Measurements from ENCODE around the gene FEZF2.

FEZF2 gene

GRCh38 chr3:62373215-62373614 lies at the start of gene FEZF2:
TSS of gene FEZF2 (minus strand) at chr3:62373550. CDS start at chr3:62372868, 682 bp downstream.
- DNase-seq: no peak

- DNase-seq: no peak
These were observed 47.9 kb upstream of the FEZF2 start for GRCh38 chr3:62421207-62421606.

DNA sequence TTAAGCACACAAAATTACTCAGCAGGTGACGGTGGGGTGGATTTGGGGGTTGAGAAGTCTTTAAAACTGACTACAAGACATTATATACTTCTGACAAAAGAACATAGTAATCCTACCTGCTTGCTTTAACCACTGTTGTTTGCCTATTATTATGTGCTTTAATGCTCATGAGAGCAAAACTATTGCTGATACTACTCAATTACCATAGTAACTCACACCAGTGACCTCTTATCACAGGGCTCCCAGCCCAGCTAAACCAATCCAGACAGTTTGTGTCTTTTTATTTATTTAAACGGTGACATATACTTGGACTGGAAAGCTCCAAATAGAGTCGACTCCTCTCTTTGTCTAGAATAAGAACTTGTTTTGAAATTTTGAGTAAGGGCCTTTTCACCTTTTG lies 42.8 kb upstream of the FEZF2 start:
- peak in 1 of 2 experiments; percentile 2 for DNase-seq

- peak; percentile 21 to 51 for DNase-seq
These were observed 42.0 kb upstream of the FEZF2 start for GRCh38 chr3:62415312-62415801.

DNA sequence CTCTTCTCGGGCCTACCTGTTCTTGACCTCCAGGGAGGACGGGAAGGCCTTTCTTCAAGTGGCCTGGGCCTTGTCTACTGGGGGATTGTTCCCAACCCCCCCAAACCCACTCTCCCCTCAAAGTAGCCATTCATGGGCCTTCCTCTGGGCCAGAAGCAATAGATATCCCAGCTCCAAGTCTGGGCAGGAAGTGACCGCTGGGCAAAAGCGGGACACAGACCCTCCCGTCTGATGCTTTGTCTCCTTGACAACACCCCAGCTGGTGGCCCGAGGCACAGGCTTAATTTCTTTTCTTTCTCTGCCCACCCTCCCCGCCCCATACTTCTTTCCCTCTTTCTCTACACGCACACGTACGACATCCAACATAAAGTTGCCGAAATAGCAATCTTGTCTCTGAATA lies 41.4 kb upstream of the FEZF2 start:
- no peak for DNase-seq

DNA sequence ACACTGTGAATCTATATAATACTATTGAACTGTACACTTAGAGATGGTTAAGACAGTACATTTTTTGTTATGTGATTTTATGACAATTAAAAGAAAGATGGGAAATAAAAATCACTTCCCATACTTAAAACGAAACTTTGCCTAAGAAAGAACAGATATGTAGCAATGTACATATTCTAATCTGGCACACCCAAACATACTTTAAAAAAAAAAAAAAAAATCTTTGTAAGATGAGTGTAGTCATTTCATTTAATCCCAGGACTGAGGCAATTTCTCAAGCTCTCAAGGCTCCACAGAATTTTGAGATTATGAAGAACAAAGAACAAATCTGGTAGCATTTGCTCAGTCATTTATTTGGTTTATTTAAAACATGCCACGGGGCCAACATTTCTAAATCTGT lies 40.3 kb upstream of the FEZF2 start:
- DNase-seq: no peak

DNA sequence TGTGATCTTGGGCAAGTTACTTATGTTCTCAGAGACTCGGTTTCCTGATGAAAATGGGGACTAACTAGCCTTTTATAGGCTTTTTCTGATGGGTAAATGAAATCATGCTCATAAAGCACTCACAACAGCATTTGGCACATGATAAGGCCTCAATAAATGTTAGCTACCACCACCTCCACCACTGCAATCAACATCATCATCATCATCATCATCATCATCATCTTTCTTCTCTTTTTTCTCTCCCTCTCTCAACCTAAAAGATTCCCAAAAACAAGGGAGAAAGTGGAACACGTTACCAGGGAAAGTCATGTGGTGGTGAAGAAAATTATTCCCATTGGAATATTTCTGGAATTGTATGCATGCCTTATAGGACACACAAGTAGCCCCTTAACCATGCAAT lies 33.6 kb upstream of the FEZF2 start:
- no peak for DNase-seq

GRCh38 chr3:62405566-62405965 lies 32.2 kb upstream of the FEZF2 start:
- no peak for DNase-seq

- DNase-seq: no peak
These were observed 31.8 kb upstream of the FEZF2 start for GRCh38 chr3:62405135-62405534.

GRCh38 chr3:62404321-62404720 lies 31.0 kb upstream of the FEZF2 start:
- no peak for DNase-seq

DNA sequence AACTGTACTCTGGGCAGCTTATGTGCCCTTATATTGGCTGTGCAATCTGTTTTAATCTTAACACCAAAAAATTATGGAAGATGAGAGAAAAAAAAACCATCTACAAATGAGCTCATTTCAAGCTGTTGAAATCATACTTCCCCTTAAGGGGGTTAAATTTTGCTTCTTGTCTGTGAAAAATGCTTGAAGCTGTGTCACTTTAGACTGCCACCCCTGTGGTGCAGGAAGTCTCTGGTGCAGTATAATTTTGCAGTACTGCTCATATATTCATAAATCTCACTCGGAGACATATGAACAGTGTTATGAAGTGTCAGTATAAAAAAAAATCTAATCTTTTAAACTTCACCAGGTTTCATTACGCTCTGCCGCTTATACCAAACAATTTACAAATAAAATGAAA lies 30.4 kb upstream of the FEZF2 start:
- no peak for DNase-seq

DNA sequence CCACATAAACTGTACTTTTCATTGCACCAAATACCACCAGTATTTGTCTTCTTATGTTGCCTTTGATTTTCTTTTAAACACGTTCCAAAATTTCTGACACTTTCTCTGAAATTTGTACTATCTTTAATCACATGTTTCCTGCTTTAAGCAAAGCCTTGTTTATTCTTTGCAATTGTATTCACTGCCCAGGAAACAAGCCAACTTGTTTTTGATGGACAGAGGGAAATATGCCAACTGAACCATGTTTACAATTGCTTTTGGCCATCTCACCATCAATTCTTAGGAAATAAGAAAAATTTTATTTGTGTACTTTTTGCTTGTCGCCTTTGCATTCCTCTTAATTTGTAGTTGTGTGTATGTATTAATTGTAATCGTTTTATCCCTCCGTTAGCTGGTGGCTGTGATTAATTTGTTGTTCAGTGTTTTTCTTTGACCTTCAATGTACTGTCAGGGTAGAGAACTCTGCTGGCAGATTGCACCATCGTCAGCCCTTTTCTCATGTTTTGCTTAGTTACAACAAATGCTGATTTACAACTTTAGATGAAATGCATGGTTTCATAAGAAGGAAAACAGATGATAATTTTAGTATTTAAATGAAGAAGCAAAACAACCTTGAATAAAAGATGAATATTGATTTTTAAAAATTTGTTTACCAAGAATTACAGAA lies 19.4 kb upstream of the FEZF2 start:
- no peak for DNase-seq

DNA sequence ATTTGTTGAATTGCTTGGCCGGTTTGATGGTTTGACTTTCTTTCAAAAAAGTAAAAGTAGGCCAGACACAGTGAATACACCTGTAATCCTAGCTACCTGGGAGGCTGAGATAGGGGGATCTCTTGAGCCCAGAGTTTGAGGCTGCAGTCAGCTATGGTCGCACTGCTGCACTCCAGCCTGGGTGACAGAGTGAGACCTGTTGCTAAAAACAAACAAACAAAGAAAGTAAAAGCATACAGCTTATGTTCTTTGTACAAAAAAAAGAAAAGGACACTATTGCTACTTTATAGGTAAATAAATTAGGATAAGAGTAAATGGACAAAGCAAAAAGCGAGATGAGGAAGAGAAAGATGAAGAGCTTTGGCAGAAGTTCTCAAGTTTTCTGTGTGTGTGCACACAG lies 13.9 kb upstream of the FEZF2 start:
- DNase-seq: no peak

- no peak for DNase-seq
These were observed 6.0 kb upstream of the FEZF2 start for GRCh38 chr3:62379321-62379798.

DNA sequence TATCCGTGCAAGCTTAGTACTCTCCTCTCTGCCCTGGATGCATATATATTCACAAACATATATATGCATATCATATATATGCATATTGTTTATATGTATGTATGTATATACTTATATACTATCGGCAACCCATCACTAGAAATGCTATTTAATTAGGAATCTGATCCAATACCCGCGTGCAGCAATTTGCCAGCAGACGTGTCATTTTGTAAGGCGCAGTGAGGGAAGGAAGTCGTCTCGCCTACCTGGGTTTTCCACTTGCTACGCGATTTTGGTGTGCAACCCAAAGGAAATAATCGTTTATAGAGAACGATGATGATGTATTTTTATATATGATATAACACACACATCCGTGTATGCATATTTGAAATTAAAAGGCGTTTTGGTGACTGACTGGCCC lies 5.6 kb upstream of the FEZF2 start:
- no peak for DNase-seq

DNA sequence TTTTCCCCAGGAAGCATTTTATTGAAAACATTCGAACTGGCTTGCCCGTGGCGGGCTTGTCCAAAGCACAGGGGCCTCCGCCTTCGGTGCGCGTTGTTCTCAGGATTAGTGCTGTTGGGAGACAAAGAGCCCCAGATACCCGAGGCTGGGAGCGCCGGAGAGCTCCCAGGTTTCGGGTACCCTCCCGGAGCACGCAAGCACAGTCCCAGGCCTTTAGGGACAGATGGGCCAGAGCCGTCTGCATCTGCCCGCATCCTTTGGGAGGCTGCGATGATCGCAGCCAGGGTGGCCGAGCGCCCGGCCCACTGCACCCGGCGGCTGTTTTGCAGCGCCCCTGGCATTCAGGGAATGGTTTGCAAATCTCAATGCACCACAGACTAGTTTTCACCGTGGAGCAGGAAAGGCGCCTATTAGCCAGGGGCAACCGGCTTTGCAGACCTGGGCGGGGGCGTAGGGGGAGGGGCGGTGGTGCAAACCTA lies 5.0 kb upstream of the FEZF2 start:
- no peak for DNase-seq

- no peak for DNase-seq
These were observed 3.8 kb upstream of the FEZF2 start for GRCh38 chr3:62376906-62377877.

DNA sequence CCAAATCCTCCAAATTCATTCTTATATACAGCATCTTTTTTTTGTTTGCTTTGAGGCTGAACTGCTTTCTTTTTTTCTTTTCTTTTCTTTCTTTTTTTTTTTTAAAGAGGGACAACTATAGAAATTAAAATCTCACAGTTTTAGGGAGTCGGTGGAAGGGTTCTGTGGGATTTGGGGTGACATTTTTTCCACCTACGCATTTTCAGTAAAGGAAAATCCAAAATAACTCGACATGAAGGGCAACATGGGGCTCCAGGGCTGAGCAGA lies 3.0 kb upstream of the FEZF2 start:
- no peak for DNase-seq

GRCh38 chr3:62375655-62376453 lies 2.5 kb upstream of the FEZF2 start:
- no peak for DNase-seq

- no peak for DNase-seq
These were observed 1.2 kb upstream of the FEZF2 start for GRCh38 chr3:62374341-62375218.

DNA sequence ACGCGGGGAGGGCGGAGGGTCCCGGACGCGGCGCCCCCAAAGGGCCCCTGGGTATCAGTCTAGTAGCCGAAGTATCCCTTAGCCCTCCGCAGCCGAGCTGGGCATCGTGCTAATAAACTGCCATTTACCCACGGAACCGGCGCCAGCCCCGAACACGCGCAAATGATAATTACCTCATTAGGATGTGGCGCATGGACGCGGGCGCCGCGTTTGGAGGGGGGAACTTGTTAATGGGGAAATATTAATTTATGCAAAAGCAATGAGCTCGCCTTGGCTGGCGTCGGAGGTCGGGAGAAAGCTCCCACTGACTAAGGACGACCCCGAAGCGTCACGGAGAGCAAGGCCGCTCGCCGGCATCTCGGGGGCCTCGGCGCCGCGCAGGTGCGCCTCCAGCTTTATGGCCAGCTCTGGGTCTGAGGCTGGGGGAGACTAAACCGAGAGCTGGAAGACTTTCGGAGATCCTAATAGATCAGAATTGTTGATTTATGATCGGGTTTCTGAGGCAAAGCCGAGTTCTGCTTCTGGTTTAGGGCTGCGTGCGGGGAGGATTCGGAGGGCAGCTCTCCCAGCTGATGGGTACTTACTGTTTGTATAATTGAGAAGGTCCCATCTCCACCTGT lies 474 bp upstream of the FEZF2 start:
- DNase-seq: no peak

- DNase-seq: no peak
These were observed 719 bp downstream of the FEZF2 start for GRCh38 chr3:62372621-62373041.
